ENCODE results near the gene HOXC10.

The HOXC10 gene

DNA sequence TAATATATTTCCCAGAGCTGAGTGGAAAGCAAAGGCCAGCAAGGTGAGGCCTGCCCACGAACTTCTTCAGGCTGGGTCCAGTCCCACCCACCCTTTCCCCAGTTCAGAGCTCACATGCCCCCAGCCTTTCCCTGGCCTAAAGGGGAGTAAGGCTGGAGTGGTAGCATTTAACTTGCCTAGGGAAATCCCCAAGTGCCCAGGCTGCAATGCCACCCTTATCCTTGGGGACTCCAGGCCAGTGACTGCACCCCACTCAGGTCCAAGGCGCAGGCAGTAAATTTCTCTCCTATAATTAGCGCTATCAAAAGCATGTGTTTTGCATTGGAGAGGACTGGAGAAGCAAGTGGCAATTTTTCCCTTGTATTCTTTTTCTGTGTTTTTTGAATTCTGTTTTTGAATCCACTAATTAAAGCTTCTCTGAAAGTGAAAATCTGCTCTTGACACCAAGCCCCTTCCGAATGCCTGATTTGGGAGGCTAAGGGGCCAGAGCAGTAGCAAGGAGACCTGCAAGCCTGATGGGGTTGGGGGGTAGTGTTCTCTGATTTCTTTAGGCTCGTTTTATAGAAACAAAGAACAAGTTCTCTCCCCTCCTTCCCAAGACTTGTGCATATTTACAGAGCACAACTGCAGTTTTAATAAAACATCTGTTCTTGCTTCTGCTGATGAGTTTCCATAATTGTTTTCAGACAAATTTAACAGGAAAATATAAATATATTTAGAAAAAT is 39.8 kb downstream of the HOXC10 start:
- TF ChIP-seq CTCF (IDR thresholded peaks at IDR 0.05; ENCODE audit: low read depth, low read length), result no peak
- in situ Hi-C loops (cut with HindIII; ENCODE audit: low sequenced_read_pairs), result loop anchor here (25.0 kb wide), 1 partner anchor 163 kb away; the partner anchor contains the start of gene SMUG1
- DNase-seq (ENCODE audit: low read depth, low spot score), result no peak
- H3K4me3 ChIP-seq (ENCODE audit: low read depth, low read length), result no peak overlapping the region

- in situ Hi-C loops (cut with HindIII; ENCODE audit: low sequenced_read_pairs), result no loop called here
- peak overlapping the region; percentile 7 for H3K4me3 ChIP-seq (ENCODE audit: low read depth, low read length)
- TF ChIP-seq CTCF (IDR thresholded peaks at IDR 0.05; ENCODE audit: low read depth, low read length), result no peak
- no peak for DNase-seq (ENCODE audit: low read depth, low spot score)
These were observed 40.8 kb downstream of the HOXC10 start for GRCh38 chr12:54025499-54026405.

GRCh38 chr12:54026640-54027441 is 41.9 kb downstream of the HOXC10 start:
- DNase-seq (ENCODE audit: low read depth, low spot score), result no peak
- in situ Hi-C loops (cut with HindIII; ENCODE audit: low sequenced_read_pairs), result no loop called here
- no peak overlapping the region for H3K4me3 ChIP-seq (ENCODE audit: low read depth, low read length)
- no peak for TF ChIP-seq CTCF (IDR thresholded peaks at IDR 0.05; ENCODE audit: low read depth, low read length)

- no peak for DNase-seq (ENCODE audit: low read depth, low spot score)
- H3K4me3 ChIP-seq (ENCODE audit: low read depth, low read length), result no peak overlapping the region
- in situ Hi-C loops (cut with HindIII; ENCODE audit: low sequenced_read_pairs), result no loop called here
- no peak for TF ChIP-seq CTCF (IDR thresholded peaks at IDR 0.05; ENCODE audit: low read depth, low read length)
These were observed 42.5 kb downstream of the HOXC10 start for GRCh38 chr12:54027442-54027786.

- in situ Hi-C loops (cut with HindIII; ENCODE audit: low sequenced_read_pairs), result no loop called here
- no peak for TF ChIP-seq CTCF (IDR thresholded peaks at IDR 0.05; ENCODE audit: low read depth, low read length)
- peak; percentile 74 for DNase-seq (ENCODE audit: low read depth, low spot score)
- H3K4me3 ChIP-seq (ENCODE audit: low read depth, low read length), result peak within 1 kb of the TSS; percentile 50
These were observed 43.6 kb downstream of the HOXC10 start, which contains the start of gene HOXC6 for GRCh38 chr12:54028314-54029201. Gene HOXC6, plus strand, starts transcription at chr12:54028440. Its CDS starts 82 bp downstream, at chr12:54028522.
